Measurements from ENCODE around the gene FOXL2NB. TPM values are rescaled to one million over a fixed set of nuclear protein-coding genes. Genes with fewer than 3 reads are reported as not detected.

Gene FOXL2NB
- polyA plus RNA-seq, 1 donor from 2014 or later = not detected

DNA sequence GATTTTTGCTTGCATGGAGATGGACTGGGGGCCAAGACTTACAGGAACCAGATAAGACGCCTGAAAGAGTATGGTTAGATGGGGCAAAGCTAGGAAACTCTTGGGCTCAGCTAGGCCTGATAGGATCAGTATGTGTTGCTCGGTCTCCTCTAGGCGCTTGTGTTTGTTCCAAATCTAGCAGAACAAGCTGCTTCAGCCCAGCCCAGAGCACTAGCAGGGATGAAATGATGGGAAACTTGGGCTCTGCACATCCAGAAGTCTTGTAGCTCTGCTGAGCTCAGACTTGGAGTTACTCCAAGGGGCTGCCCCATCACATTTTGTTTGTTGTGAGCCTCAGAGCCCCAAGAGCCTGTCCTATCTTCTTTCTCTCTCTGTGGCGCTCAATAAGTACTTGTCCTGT, 34.8 kb upstream of the FOXL2NB start:
- H4K20me1 ChIP-seq (ENCODE audit: insufficient read depth) = no peaks in the 10 kb centered on the region
- no peaks in the 10 kb centered on the region for H3K27me3 ChIP-seq (ENCODE audit: insufficient read depth, low read depth, low read length)
- no peak overlapping the region for H3K9ac ChIP-seq (ENCODE audit: low read length)
- H3K9me2 ChIP-seq (ENCODE audit: insufficient read depth, low read length) = no peaks in the 10 kb centered on the region
- no peaks in the 10 kb centered on the region for H3K9me3 ChIP-seq (ENCODE audit: low read length)
- no peak overlapping the region for H2AFZ ChIP-seq (ENCODE audit: low read depth, low read length)
- no peaks in the 10 kb centered on the region for H3K36me3 ChIP-seq (ENCODE audit: insufficient read depth, low read length)
- H3K4me3 ChIP-seq (ENCODE audit: low read length) = no peak overlapping the region
- H3F3A ChIP-seq (ENCODE audit: insufficient read depth, low read length, poor library complexity, severe bottlenecking) = no peaks in the 10 kb centered on the region
- no peaks in the 10 kb centered on the region for H3K79me2 ChIP-seq (replicated peaks; ENCODE audit: insufficient read depth, low read length)
- no peak overlapping the region for H3K27ac ChIP-seq (ENCODE audit: low read length)
- no peak overlapping the region for H3K4me2 ChIP-seq (ENCODE audit: low read length)
- TF ChIP-seq RAD21 (conservative IDR thresholded peaks at IDR 0.05) = no peak
- no peak for TF ChIP-seq MXI1 (conservative IDR thresholded peaks at IDR 0.05; ENCODE audit: poor library complexity, severe bottlenecking)
- no peak for TF ChIP-seq EZH2 (IDR thresholded peaks at IDR 0.05; ENCODE audit: borderline replicate concordance, insufficient read depth, low read length, poor library complexity, severe bottlenecking)
- TF ChIP-seq SMC3 (conservative IDR thresholded peaks at IDR 0.05; ENCODE audit: poor library complexity) = no peak
- TF ChIP-seq, protein P1, sequence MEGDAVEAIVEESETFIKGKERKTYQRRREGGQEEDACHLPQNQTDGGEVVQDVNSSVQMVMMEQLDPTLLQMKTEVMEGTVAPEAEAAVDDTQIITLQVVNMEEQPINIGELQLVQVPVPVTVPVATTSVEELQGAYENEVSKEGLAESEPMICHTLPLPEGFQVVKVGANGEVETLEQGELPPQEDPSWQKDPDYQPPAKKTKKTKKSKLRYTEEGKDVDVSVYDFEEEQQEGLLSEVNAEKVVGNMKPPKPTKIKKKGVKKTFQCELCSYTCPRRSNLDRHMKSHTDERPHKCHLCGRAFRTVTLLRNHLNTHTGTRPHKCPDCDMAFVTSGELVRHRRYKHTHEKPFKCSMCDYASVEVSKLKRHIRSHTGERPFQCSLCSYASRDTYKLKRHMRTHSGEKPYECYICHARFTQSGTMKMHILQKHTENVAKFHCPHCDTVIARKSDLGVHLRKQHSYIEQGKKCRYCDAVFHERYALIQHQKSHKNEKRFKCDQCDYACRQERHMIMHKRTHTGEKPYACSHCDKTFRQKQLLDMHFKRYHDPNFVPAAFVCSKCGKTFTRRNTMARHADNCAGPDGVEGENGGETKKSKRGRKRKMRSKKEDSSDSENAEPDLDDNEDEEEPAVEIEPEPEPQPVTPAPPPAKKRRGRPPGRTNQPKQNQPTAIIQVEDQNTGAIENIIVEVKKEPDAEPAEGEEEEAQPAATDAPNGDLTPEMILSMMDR (IDR thresholded peaks at IDR 0.05; ENCODE audit: poor library complexity, severe bottlenecking) = no peak
- no peak for TF ChIP-seq REST (IDR thresholded peaks at IDR 0.05; ENCODE audit: borderline replicate concordance)
- TF ChIP-seq EP300 (conservative IDR thresholded peaks at IDR 0.05; ENCODE audit: poor library complexity, severe bottlenecking) = no peak

GRCh38 chr3:138913766-138914165, 33.3 kb upstream of the FOXL2NB start:
- Histone ChIP-seq H4K20me1 (ENCODE audit: insufficient read depth) (no peaks in the 10 kb centered on the region), H3K27me3 (ENCODE audit: insufficient read depth, low read depth, low read length) (no peaks in the 10 kb centered on the region), H3K9me2 (ENCODE audit: insufficient read depth, low read length) (no peaks in the 10 kb centered on the region), H3F3A (ENCODE audit: insufficient read depth, low read length, poor library complexity, severe bottlenecking) (no peaks in the 10 kb centered on the region), H3K9me3 (ENCODE audit: low read length) (no peaks in the 10 kb centered on the region), H3K36me3 (ENCODE audit: insufficient read depth, low read length) (no peaks in the 10 kb centered on the region), H2AFZ (ENCODE audit: low read depth, low read length) (no peak overlapping the region), H3K79me2 (replicated peaks; ENCODE audit: insufficient read depth, low read length) (no peaks in the 10 kb centered on the region), H3K4me3 (ENCODE audit: low read length) (no peak overlapping the region), H3K4me2 (ENCODE audit: low read length) (no peak overlapping the region), H3K9ac (ENCODE audit: low read length) (no peak overlapping the region), H3K27ac (ENCODE audit: low read length) (no peak overlapping the region)
- TF ChIP-seq, protein P1 (IDR thresholded peaks at IDR 0.05; ENCODE audit: poor library complexity, severe bottlenecking) = no peak
- no peak for TF ChIP-seq MXI1 (conservative IDR thresholded peaks at IDR 0.05; ENCODE audit: poor library complexity, severe bottlenecking)
- TF ChIP-seq REST (IDR thresholded peaks at IDR 0.05; ENCODE audit: borderline replicate concordance) = no peak
- TF ChIP-seq RAD21 (conservative IDR thresholded peaks at IDR 0.05) = no peak
- TF ChIP-seq EP300 (conservative IDR thresholded peaks at IDR 0.05; ENCODE audit: poor library complexity, severe bottlenecking) = no peak
- no peak for TF ChIP-seq POLR2AphosphoS5 (IDR thresholded peaks at IDR 0.05)
- TF ChIP-seq EZH2 (IDR thresholded peaks at IDR 0.05; ENCODE audit: borderline replicate concordance, insufficient read depth, low read length, poor library complexity, severe bottlenecking) = no peak
- no peak for TF ChIP-seq SMC3 (conservative IDR thresholded peaks at IDR 0.05; ENCODE audit: poor library complexity)
- TF ChIP-seq TAF1 (IDR thresholded peaks at IDR 0.05; ENCODE audit: low read depth) = no peak

Data from neural cell (in vitro differentiated cells).